ENCODE measurements around the gene FOSL1. TPM values are rescaled to one million over a fixed set of nuclear protein-coding genes. Genes with fewer than 3 reads are reported as not detected.
A peak's percentile ranks its signal among the peaks of the same experiment; 100 is the strongest.

FOSL1 gene
- total RNA-seq, 4 donors from 2014 or later, result 3.2 to 47.2 (median 8.7) TPM; not detected in 1

DNA sequence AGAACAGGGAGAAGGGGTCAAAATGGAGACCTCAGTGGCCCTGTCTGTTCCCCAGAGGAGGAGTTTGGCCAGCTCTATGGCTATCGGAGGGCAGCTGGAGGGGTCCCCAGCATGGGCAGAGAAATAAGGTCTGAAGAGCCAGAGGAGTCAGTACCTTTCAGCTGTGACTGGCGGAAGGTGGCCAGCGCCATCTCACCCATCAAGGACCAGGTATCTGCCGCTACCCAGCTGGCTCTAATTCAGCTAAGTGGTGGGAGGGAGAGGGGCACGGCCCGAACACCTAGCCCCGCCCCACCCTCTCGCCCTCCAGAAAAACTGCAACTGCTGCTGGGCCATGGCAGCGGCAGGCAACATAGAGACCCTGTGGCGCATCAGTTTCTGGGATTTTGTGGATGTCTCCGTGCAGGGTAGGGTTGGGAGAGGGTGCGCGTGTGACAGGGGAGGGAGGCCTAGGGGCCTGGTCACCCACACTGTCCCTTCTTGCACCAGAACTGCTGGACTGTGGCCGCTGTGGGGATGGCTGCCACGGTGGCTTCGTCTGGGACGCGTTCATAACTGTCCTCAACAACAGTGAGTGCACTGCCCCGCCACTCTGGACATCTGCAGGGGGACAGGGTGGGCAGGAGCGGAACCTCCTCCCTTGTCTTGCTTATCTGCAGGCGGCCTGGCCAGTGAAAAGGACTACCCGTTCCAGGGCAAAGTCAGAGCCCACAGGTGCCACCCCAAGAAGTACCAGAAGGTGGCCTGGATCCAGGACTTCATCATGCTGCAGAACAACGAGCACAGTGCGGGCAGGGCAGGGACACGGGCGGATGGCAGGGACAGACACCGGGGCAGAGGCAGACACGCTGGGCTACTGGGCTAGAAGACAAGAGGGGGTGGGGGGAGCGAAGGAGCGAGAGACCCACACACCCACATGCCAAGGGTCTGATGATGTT, 17.8 kb downstream of the FOSL1 start:
- DNase-seq (ENCODE audit: extremely low spot score), result no peak
- Histone ChIP-seq H3K27ac (replicated peaks in 1 of 4) (no peak overlapping the region), H3K36me3 (peaks cover 8 to 48% (median 44%) of the 10 kb centered on the region in 4 donors)

DNA sequence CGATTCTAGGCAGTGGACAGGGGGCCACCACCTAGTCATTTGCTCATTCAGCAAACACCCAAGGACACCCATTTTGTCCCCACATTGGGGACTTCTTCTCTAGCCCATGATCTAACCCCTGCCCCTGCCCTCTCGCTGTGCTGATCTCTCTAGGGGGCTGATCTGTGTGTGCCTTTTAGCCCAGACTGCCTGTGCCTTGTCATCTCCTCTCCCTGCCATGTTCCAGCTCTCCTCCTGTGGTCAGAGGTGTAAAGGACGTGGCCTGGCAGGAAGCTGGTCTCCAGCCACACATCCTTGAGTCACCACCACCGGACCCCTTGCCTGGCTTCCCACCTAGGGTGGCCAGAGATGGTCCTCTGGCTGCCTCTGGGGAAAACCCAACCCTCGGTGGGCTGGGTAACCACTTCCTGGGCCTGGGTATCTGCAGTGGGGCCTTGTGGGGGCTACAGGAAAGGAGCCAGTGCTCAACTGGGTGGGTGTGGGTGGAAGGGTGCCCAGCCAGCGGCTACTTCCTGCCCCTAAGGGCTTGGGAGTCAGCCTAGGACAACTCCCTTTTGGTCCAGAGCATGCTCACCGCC, 19.3 kb downstream of the FOSL1 start:
- Histone ChIP-seq H3K4me1 (peaks cover 5 to 19% (median 12%) of the 10 kb centered on the region in 4 donors), H3K27me3 (no peaks in the 10 kb centered on the region), H3K36me3 (peaks cover 8 to 42% (median 37%) of the 10 kb centered on the region in 4 donors), H3K4me3 (no peak overlapping the region), H3K27ac (replicated peaks in 1 of 4) (no peak overlapping the region), H3K9me3 (no peaks in the 10 kb centered on the region)
- no peak for TF ChIP-seq EP300 (IDR thresholded peaks at IDR 0.05)
- TF ChIP-seq POLR2AphosphoS5 (IDR thresholded peaks at IDR 0.05), result no peak
- TF ChIP-seq, protein P1, sequence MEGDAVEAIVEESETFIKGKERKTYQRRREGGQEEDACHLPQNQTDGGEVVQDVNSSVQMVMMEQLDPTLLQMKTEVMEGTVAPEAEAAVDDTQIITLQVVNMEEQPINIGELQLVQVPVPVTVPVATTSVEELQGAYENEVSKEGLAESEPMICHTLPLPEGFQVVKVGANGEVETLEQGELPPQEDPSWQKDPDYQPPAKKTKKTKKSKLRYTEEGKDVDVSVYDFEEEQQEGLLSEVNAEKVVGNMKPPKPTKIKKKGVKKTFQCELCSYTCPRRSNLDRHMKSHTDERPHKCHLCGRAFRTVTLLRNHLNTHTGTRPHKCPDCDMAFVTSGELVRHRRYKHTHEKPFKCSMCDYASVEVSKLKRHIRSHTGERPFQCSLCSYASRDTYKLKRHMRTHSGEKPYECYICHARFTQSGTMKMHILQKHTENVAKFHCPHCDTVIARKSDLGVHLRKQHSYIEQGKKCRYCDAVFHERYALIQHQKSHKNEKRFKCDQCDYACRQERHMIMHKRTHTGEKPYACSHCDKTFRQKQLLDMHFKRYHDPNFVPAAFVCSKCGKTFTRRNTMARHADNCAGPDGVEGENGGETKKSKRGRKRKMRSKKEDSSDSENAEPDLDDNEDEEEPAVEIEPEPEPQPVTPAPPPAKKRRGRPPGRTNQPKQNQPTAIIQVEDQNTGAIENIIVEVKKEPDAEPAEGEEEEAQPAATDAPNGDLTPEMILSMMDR (IDR thresholded peaks at IDR 0.05), result no peak
- no peak for TF ChIP-seq POLR2A (IDR thresholded peaks at IDR 0.05; ENCODE audit: low read depth)
- WGBS, result 61% methylated on average over 7 of the region's 7 CpGs
- intact Hi-C loops (cut with DNase I), result no loop called here
- no peak for DNase-seq (ENCODE audit: extremely low spot score)

More for the DNA sequence above, 17.8 kb downstream of the FOSL1 start:
- intact Hi-C loops (cut with DNase I), result no loop called here
- Histone ChIP-seq H3K4me3 (no peak overlapping the region), H3K9me3 (no peaks in the 10 kb centered on the region), H3K27me3 (no peaks in the 10 kb centered on the region), H3K4me1 (peaks cover 10 to 31% (median 21%) of the 10 kb centered on the region in 4 donors)
- 87% methylated on average over 19 of the region's 30 CpGs for WGBS
- TF ChIP-seq POLR2AphosphoS5 (IDR thresholded peaks at IDR 0.05) (no peak), EP300 (IDR thresholded peaks at IDR 0.05) (no peak), POLR2A (IDR thresholded peaks at IDR 0.05; ENCODE audit: low read depth) (no peak)
- TF ChIP-seq, protein P1 (IDR thresholded peaks at IDR 0.05), result no peak

DNA sequence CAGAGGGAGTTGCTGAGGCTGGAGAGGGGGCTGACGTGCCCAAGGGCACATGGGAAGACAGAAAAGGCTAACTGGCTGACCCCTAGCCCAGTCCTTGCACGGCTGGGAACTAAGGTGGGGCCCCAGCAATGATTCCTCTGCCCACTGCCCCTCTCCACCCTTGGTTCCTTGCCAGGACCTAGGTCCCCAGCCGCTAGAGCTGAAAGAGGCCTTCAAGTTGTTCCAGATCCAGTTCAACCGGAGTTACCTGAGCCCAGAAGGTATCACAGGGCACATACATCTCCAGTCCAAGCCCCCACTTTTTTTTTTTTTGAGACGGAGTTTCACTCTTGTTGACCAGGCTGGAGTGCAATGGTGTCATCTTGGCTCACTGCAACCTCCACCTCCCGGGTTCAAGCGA, 20.2 kb downstream of the FOSL1 start:
- no peak overlapping the region for H3K4me3 ChIP-seq
- peaks cover 4 to 11% (median 10%) of the 10 kb centered on the region in 4 donors for H3K4me1 ChIP-seq
- no peak for DNase-seq (ENCODE audit: extremely low spot score)
- peaks cover 8 to 33% (median 28%) of the 10 kb centered on the region in 4 donors for H3K36me3 ChIP-seq
- no peak overlapping the region for H3K27ac ChIP-seq (replicated peaks in 1 of 4)
- intact Hi-C loops (cut with DNase I), result no loop called here
- WGBS, result 86% methylated on average over 5 of the region's 7 CpGs
- no peaks in the 10 kb centered on the region for H3K27me3 ChIP-seq
- no peak for TF ChIP-seq POLR2AphosphoS5 (IDR thresholded peaks at IDR 0.05)
- TF ChIP-seq, protein P1 (IDR thresholded peaks at IDR 0.05), result no peak
- TF ChIP-seq EP300 (IDR thresholded peaks at IDR 0.05), result no peak
- TF ChIP-seq POLR2A (IDR thresholded peaks at IDR 0.05; ENCODE audit: low read depth), result no peak
- H3K9me3 ChIP-seq, result no peaks in the 10 kb centered on the region

DNA sequence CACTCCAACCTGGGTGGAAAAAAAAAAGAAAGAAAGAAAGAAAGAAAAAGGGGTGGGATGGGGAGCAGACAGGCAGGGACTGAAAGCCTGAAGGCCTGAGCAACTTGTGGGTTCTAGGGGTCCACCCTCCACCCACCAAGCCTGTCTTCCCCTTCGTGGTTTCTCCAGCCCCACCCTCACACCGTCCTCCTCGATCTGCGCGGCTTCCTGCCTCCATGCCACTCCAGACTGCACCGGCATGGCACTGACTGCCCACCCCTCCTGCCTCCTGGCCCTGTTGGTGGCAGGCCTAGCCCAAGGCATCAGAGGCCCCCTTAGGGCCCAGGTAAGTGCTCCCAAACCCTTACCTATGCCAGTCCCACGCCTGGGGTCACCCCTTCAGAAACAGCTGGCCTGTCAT, 20.6 kb downstream of the FOSL1 start, which contains the start of gene CTSW:
TSS of gene CTSW (plus strand) at position 221 of the 400 bp plus-strand sequence. CDS start at position 239, 18 bp downstream.
- Histone ChIP-seq H3K27ac (replicated peaks in 1 of 4) (no peak within 1 kb of the TSS), H3K36me3 (peaks cover 8 to 29% (median 26%) of the 10 kb centered on the region in 4 donors), H3K4me1 (peaks cover 0 to 7% (median 6%) of the 10 kb centered on the region in 4 donors), H3K27me3 (no peaks in the 10 kb centered on the region), H3K4me3 (no peak within 1 kb of the TSS), H3K9me3 (no peaks in the 10 kb centered on the region)
- WGBS, result 65% methylated on average over 7 of the region's 7 CpGs
- intact Hi-C loops (cut with DNase I), result no loop called here
- DNase-seq (ENCODE audit: extremely low spot score), result no peak
- TF ChIP-seq POLR2AphosphoS5 (IDR thresholded peaks at IDR 0.05), result peak in 1 of 2 donors; percentile 5
- TF ChIP-seq POLR2A (IDR thresholded peaks at IDR 0.05; ENCODE audit: low read depth), result no peak
- TF ChIP-seq EP300 (IDR thresholded peaks at IDR 0.05), result no peak
